Measurements from ENCODE around the gene SAPCD2. TPM values are rescaled to one million over a fixed set of nuclear protein-coding genes. Genes with fewer than 3 reads are reported as not detected.
A peak's percentile ranks its signal among the peaks of the same experiment; 100 is the strongest.

The SAPCD2 gene
- total and polyA plus RNA-seq, 2 of the 4 experiments (the other 2 are of a cell fraction), result 3.4 to 4.9 TPM

DNA sequence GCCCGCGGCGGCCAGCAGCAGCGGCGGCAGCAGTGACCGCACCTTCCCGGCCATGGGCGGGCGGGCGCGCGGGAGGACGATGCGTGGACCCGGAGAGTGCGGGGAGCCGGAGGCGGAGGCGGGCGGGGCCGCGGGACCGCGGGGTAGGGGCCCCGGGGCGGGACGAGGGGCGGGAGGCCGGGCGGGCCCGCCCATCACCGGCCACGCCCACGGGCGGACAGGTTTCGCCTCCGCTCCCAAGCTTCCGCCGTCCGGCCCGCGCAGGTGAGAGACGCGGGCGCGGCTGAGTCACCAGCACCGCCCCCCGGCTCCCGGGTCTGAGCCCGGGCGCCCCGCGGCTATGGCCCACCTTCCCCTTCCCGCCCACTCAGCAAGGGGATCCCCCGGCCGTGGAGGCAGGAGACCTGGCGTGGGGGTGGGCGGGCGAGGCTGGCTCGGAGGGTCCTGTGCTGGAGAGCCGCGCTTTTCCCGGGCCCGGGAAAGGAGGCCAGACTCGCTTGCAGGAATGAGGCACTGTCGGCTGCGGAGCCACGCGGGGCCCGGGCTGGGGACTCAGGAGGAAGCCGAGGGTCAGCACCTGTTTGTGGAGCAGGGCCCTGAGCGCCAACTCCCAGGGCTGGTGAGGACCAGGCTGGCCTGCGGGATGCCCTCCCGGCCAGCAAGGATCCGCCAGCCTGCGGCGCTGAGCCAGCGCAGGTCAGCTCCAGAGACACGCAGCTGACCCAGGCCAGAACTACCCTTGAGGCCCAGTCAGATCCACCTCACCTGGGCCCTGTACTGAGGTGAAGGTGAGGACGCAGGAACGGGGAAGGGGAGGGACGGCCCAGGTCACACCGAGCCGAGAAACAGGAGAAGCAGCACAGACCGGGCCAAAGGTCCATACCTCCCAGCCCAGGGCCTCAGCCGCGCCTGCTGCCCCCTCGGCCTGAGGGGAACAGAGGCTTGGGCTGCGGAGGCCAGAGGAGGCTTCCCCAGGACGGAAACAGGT, 16.1 kb downstream of the SAPCD2 start, which contains the start of gene ENTPD2:
TSS of gene ENTPD2 (minus strand) at position 118 of the 988 bp plus-strand sequence. CDS start at position 54, 64 bp downstream.
- DNase-seq, result no peak
- dilution Hi-C loops (cut with HindIII; ENCODE audit: low sequenced_read_pairs, unreplicated experiment) (no loop called here), in situ Hi-C loops (cut with MboI; ENCODE audit: low sequenced_read_pairs) (no loop called here), intact Hi-C loops (cut with micrococcal nuclease) (no loop called here)
- Histone ChIP-seq H4K8ac (ENCODE audit: low read depth in 2 of 2, low read length in 2 of 2) (no peak within 1 kb of the TSS), H3K27me3 (ENCODE audit: control insufficient read depth, insufficient read depth, low read length) (peaks cover 68% of the 10 kb centered on the region), H3K4me1 (ENCODE audit: control insufficient read depth, insufficient read depth, low read length) (peaks cover 3% of the 10 kb centered on the region; the same call in 1 of the 2 replicates), H3K36me3 (ENCODE audit: control insufficient read depth, insufficient read depth, low read length) (no peaks in the 10 kb centered on the region), H3K27ac (ENCODE audit: insufficient read depth, low read length) (no peak within 1 kb of the TSS), H4K20me1 (ENCODE audit: insufficient read depth, low read length) (no peaks in the 10 kb centered on the region; the same call in 1 of the 2 replicates), H3K56ac (ENCODE audit: extremely low read depth, insufficient read depth, low read length) (no peak within 1 kb of the TSS), H3K23ac (ENCODE audit: low read depth, low read length) (no peak within 1 kb of the TSS), H4K5ac (ENCODE audit: low read depth, low read length) (no peak within 1 kb of the TSS), H3K9ac (ENCODE audit: low read depth, low read length) (no peak within 1 kb of the TSS), H3K9me3 (ENCODE audit: control insufficient read depth, insufficient read depth, low read length) (no peaks in the 10 kb centered on the region), H2BK15ac (ENCODE audit: low read depth, low read length) (no peak within 1 kb of the TSS), H2AK5ac (ENCODE audit: low read depth, low read length) (no peak within 1 kb of the TSS), H2AFZ (replicated peaks; ENCODE audit: low read length, poor library complexity) (peak within 1 kb of the TSS; percentile 67), H3K4me2 (ENCODE audit: low read depth, low read length) (no peak within 1 kb of the TSS), H2BK20ac (ENCODE audit: low read depth, low read length) (no peak within 1 kb of the TSS), H2AK9ac (replicated peaks; ENCODE audit: low read depth, low read length, poor library complexity) (no peak within 1 kb of the TSS), H3K4me3 (ENCODE audit: insufficient read depth, low read depth, low read length) (no peak within 1 kb of the TSS), H2BK5ac (ENCODE audit: low read depth, low read length, poor library complexity, severe bottlenecking) (no peak within 1 kb of the TSS), H3K14ac (replicated peaks; ENCODE audit: low read depth, low read length) (no peak within 1 kb of the TSS), H3K18ac (ENCODE audit: low read depth, low read length) (no peak within 1 kb of the TSS), H3K79me1 (ENCODE audit: low read depth in 1 of 2, low read length in 2 of 2) (no peaks in the 10 kb centered on the region), H3K9me1 (ENCODE audit: insufficient read depth, low read length) (no peaks in the 10 kb centered on the region), H4K91ac (ENCODE audit: insufficient read depth, low read depth, low read length) (no peak within 1 kb of the TSS), H3K4ac (ENCODE audit: low read depth, low read length) (no peak within 1 kb of the TSS), H2BK120ac (ENCODE audit: low read depth, low read length) (no peak within 1 kb of the TSS)
- POLR2A ChIA-PET (ENCODE audit: unreplicated experiment), result no interaction called here
- CTCF ChIA-PET, result interaction anchor here (1.4 kb wide), 1 partner anchor 8 kb away, joined by 6 read pairs; the partner anchor contains the start of gene NPDC1
- no peak for ATAC-seq (ENCODE audit: low read depth)
- BruUV-seq (replicated peaks), result no TSS peak
- 38% methylated on average over 40 of the region's 90 CpGs; no CpG with 5 or more reads in 1 of the 2 experiments for WGBS, 2 experiments (ENCODE audit: extremely low coverage in 2 of 2, insufficient read length in 1 of 2)
- no peak for TF ChIP-seq FOS (IDR thresholded peaks at IDR 0.05; ENCODE audit: low read depth, low read length)
- no peak for TF ChIP-seq RAD21 (IDR thresholded peaks at IDR 0.05; ENCODE audit: low read length)
- TF ChIP-seq, protein P1, sequence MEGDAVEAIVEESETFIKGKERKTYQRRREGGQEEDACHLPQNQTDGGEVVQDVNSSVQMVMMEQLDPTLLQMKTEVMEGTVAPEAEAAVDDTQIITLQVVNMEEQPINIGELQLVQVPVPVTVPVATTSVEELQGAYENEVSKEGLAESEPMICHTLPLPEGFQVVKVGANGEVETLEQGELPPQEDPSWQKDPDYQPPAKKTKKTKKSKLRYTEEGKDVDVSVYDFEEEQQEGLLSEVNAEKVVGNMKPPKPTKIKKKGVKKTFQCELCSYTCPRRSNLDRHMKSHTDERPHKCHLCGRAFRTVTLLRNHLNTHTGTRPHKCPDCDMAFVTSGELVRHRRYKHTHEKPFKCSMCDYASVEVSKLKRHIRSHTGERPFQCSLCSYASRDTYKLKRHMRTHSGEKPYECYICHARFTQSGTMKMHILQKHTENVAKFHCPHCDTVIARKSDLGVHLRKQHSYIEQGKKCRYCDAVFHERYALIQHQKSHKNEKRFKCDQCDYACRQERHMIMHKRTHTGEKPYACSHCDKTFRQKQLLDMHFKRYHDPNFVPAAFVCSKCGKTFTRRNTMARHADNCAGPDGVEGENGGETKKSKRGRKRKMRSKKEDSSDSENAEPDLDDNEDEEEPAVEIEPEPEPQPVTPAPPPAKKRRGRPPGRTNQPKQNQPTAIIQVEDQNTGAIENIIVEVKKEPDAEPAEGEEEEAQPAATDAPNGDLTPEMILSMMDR (conservative IDR thresholded peaks at IDR 0.05; ENCODE audit: low read depth, low read length), result no peak
- no peak for TF ChIP-seq MAFK (IDR thresholded peaks at IDR 0.05; ENCODE audit: low read depth, low read length)
- no peak for TF ChIP-seq BHLHE40 (IDR thresholded peaks at IDR 0.05; ENCODE audit: low read depth, low read length)
- no peak for TF ChIP-seq CEBPB (IDR thresholded peaks at IDR 0.05; ENCODE audit: low read depth, low read length)
- no peak for TF ChIP-seq MXI1 (IDR thresholded peaks at IDR 0.05; ENCODE audit: borderline replicate concordance, low read depth, low read length)
- TF ChIP-seq SMC3 (IDR thresholded peaks at IDR 0.05; ENCODE audit: low read depth, low read length), result no peak
- TF ChIP-seq POLR2A (IDR thresholded peaks at IDR 0.05; ENCODE audit: low read depth, low read length), result no peak
- TF ChIP-seq, protein P2, sequence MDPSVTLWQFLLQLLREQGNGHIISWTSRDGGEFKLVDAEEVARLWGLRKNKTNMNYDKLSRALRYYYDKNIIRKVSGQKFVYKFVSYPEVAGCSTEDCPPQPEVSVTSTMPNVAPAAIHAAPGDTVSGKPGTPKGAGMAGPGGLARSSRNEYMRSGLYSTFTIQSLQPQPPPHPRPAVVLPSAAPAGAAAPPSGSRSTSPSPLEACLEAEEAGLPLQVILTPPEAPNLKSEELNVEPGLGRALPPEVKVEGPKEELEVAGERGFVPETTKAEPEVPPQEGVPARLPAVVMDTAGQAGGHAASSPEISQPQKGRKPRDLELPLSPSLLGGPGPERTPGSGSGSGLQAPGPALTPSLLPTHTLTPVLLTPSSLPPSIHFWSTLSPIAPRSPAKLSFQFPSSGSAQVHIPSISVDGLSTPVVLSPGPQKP (IDR thresholded peaks at IDR 0.05; ENCODE audit: borderline replicate concordance, low read depth, low read length), result no peak
- no peak for TF ChIP-seq USF2 (IDR thresholded peaks at IDR 0.05; ENCODE audit: low read depth, low read length)
- TF ChIP-seq RCOR1 (IDR thresholded peaks at IDR 0.05; ENCODE audit: insufficient replicate concordance, low read length), result no peak
- no peak for TF ChIP-seq NFE2L2 (IDR thresholded peaks at IDR 0.05; ENCODE audit: low read depth, low read length)
- no peak for TF ChIP-seq CHD1 (IDR thresholded peaks at IDR 0.05; ENCODE audit: low read depth, low read length)
